Mesendoderm (in vitro differentiated cells): ENCODE results near the gene SLIT3.
A peak's percentile ranks its signal among the peaks of the same experiment; 100 is the strongest.

Source experiments
- DNase-seq: peaks from one replicate; pipeline ENCODE4 v3.0.0; 2013
- H2AK5ac ChIP-seq: 2 replicates; pipeline ENCODE4 v1.6.1; 2013; ENCODE audit warnings: low read length, inconsistent platforms
- H2BK120ac ChIP-seq: 2 replicates; pipeline ENCODE4 v1.6.1; 2013; ENCODE audit warnings: low read depth, mild to moderate bottlenecking, low read length, moderate library complexity, mixed read lengths
- H2BK15ac ChIP-seq: replicated peaks from 2 replicates; pipeline ENCODE4 v1.6.1; 2013; ENCODE audit warnings: low read depth, mild to moderate bottlenecking, moderate library complexity
- H2BK5ac ChIP-seq: 2 replicates; pipeline ENCODE4 v1.6.1; 2013; ENCODE audit warnings: low read length, inconsistent platforms
- H3K18ac ChIP-seq: 2 replicates; pipeline ENCODE4 v1.6.1; 2013; ENCODE audit warnings: mild to moderate bottlenecking, low read length, mixed read lengths
- H3K23ac ChIP-seq: one replicate; pipeline ENCODE4 v1.6.1; 2013; ENCODE audit warnings: low read length
- H3K27ac ChIP-seq: 2 replicates; pipeline ENCODE4 v1.5.1; 2013; ENCODE audit warnings: low read depth, mild to moderate bottlenecking, inconsistent platforms, low read length, moderate library complexity
- H3K27me3 ChIP-seq: 2 replicates; pipeline ENCODE4 v1.6.1; 2013; ENCODE audit warnings: low read length, control low read depth, mild to moderate bottlenecking, inconsistent platforms; ENCODE audit not compliant: insufficient read depth, poor library complexity
- H3K36me3 ChIP-seq: 2 replicates; pipeline ENCODE4 v1.6.1; 2013; ENCODE audit warnings: low read length, inconsistent platforms; ENCODE audit not compliant: control insufficient read depth, insufficient read depth
- H3K4ac ChIP-seq: one replicate; pipeline ENCODE4 v1.6.1; 2013; ENCODE audit warnings: low read depth, mild to moderate bottlenecking, low read length, moderate library complexity
- H3K4me1 ChIP-seq: 2 replicates; pipeline ENCODE4 v1.6.1; 2013; ENCODE audit warnings: low read depth, low read length, inconsistent platforms; ENCODE audit not compliant: control insufficient read depth
- H3K4me2 ChIP-seq: 2 replicates; pipeline ENCODE4 v1.6.1; 2013; ENCODE audit warnings: low read length
- H3K4me3 ChIP-seq: 2 replicates; pipeline ENCODE4 v1.5.1; 2013; ENCODE audit warnings: mild to moderate bottlenecking, low read length
- H3K56ac ChIP-seq: one replicate; pipeline ENCODE4 v1.6.1; 2013; ENCODE audit warnings: low read length
- H3K79me1 ChIP-seq: 2 replicates; pipeline ENCODE4 v1.6.1; 2013; ENCODE audit warnings: low read length, inconsistent platforms
- H3K79me2 ChIP-seq: 2 replicates; pipeline ENCODE4 v1.6.1; 2013; ENCODE audit warnings: mild to moderate bottlenecking, low read length; ENCODE audit not compliant: control insufficient read depth, insufficient read depth
- H3K9ac ChIP-seq: 2 replicates; pipeline ENCODE4 v1.6.1; 2013; ENCODE audit warnings: low read length, inconsistent platforms
- H4K5ac ChIP-seq: one replicate; pipeline ENCODE4 v1.6.1; 2013; ENCODE audit warnings: low read length
- H4K8ac ChIP-seq: one replicate; pipeline ENCODE4 v1.6.1; 2013; ENCODE audit warnings: low read depth, mild to moderate bottlenecking, control low read depth, low read length, moderate library complexity
- WGBS: extraction: QIAGEN DNeasy Blood & Tissue Kit; methylation state at CpG from one replicate; pipeline ENCODE4 v1.1.7; 2013; ENCODE audit warnings: low lambda C conversion rate, missing lambda C conversion rate; ENCODE audit not compliant: insufficient coverage; ENCODE audit errors: extremely low coverage; 5-methylcytosine and 5-hydroxymethylcytosine counted together

The SLIT3 gene

DNA sequence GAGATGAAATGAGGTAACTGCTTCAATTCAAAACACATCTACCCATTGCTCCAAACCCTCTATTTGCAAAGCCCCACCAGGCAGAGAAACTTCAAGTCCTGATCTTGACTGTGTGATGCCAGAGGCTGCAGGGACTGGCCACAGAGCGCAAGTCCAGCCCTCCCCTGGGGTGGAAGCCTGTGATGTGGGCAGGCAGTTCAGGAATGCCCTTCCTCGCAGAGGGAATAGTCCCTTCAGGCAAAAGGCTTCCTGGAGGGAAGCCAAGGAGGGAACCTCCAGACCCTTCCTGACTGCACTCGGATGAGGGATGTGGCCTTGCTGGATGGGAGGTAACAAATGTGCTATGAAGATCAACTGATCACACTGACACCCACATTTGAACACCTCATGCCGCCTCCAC, 131.2 kb downstream of the SLIT3 start:
- no peaks in the 10 kb centered on the region for H3K36me3 ChIP-seq
- no peak overlapping the region for H3K4ac ChIP-seq
- H3K27me3 ChIP-seq, result no peaks in the 10 kb centered on the region
- H3K56ac ChIP-seq, result no peak overlapping the region
- WGBS, result no CpG with 5 or more reads among the region's 4 CpGs
- no peak overlapping the region for H4K5ac ChIP-seq
- no peak overlapping the region for H3K4me2 ChIP-seq
- DNase-seq, result peak; percentile 55
- no peak overlapping the region for H4K8ac ChIP-seq
- H3K9ac ChIP-seq, result no peak overlapping the region
- peaks cover 5% of the 10 kb centered on the region for H3K4me1 ChIP-seq
- no peaks in the 10 kb centered on the region for H3K79me2 ChIP-seq
- no peak overlapping the region for H2BK15ac ChIP-seq
- no peak overlapping the region for H2BK120ac ChIP-seq
- no peak overlapping the region for H3K4me3 ChIP-seq
- no peaks in the 10 kb centered on the region for H3K79me1 ChIP-seq
- no peak overlapping the region for H3K27ac ChIP-seq
- no peak overlapping the region for H2AK5ac ChIP-seq
- H3K23ac ChIP-seq, result no peak overlapping the region
- no peak overlapping the region for H2BK5ac ChIP-seq
- H3K18ac ChIP-seq, result no peak overlapping the region

DNA sequence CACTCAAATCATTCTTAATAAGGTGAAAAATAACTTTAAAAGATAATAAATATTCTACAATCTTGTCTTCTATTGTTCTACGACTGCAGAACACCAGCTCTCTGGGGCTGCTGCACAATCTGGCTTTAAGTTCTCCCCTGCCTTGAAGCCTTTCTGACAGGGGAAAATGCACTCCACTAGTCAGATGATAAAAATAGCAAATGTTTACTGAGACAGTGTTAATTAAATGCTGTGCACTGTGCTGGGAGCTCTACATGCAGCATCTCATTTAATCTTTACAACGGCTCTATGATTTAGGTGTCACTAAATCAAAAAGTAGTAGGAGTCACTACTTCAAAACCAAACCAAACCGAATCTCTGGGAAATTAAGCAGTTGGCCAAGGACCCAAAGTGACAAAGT, 132.7 kb downstream of the SLIT3 start:
- no peak overlapping the region for H3K27ac ChIP-seq
- no peak overlapping the region for H3K9ac ChIP-seq
- WGBS, result no CpG with 5 or more reads among the region's 3 CpGs

DNA sequence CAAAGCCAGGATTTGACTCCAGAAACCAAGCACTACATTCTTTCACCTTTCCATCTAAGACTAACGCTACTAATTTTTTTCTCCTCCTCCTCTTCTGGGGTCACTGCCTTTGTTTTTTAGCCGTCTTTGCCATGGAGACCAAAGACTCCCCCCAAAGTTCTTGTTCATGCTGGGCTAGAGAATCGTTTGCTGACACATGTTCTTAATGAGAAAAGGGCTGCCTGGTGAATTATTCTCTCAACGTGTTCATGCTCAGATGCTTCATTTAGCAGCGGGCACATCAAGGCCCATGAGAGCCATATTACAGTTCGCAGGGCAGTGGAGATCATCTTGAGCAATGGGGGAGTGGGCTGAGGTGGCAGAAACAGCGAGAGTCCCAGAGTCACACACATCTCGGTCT, 134.9 kb downstream of the SLIT3 start:
- no peaks in the 10 kb centered on the region for H3K4me1 ChIP-seq
- H2BK120ac ChIP-seq, result no peak overlapping the region
- H3K9ac ChIP-seq, result no peak overlapping the region
- no peaks in the 10 kb centered on the region for H3K79me1 ChIP-seq
- no peak overlapping the region for H3K27ac ChIP-seq
- WGBS, result no CpG with 5 or more reads among the region's 8 CpGs
- no peaks in the 10 kb centered on the region for H3K27me3 ChIP-seq
- no peaks in the 10 kb centered on the region for H3K79me2 ChIP-seq
- H3K4ac ChIP-seq, result no peak overlapping the region
- no peak for DNase-seq
- H3K56ac ChIP-seq, result no peak overlapping the region
- H3K36me3 ChIP-seq, result no peaks in the 10 kb centered on the region
- H4K5ac ChIP-seq, result no peak overlapping the region
- H2BK15ac ChIP-seq, result no peak overlapping the region
- H3K4me2 ChIP-seq, result no peak overlapping the region
- H4K8ac ChIP-seq, result no peak overlapping the region
- no peak overlapping the region for H3K4me3 ChIP-seq
- no peak overlapping the region for H2BK5ac ChIP-seq
- H2AK5ac ChIP-seq, result no peak overlapping the region
- no peak overlapping the region for H3K23ac ChIP-seq
- H3K18ac ChIP-seq, result no peak overlapping the region

More for the DNA sequence above, 132.7 kb downstream of the SLIT3 start:
- H3K4me1 ChIP-seq, result peaks cover 5% of the 10 kb centered on the region
- no peak overlapping the region for H2BK5ac ChIP-seq
- H3K4me3 ChIP-seq, result no peak overlapping the region
- no peak overlapping the region for H3K4ac ChIP-seq
- no peak overlapping the region for H2AK5ac ChIP-seq
- no peak for DNase-seq
- no peak overlapping the region for H4K8ac ChIP-seq
- no peak overlapping the region for H3K56ac ChIP-seq
- H2BK15ac ChIP-seq, result no peak overlapping the region
- H3K79me1 ChIP-seq, result no peaks in the 10 kb centered on the region
- no peaks in the 10 kb centered on the region for H3K79me2 ChIP-seq
- no peak overlapping the region for H3K4me2 ChIP-seq
- no peaks in the 10 kb centered on the region for H3K36me3 ChIP-seq
- no peak overlapping the region for H3K23ac ChIP-seq
- no peak overlapping the region for H4K5ac ChIP-seq
- H2BK120ac ChIP-seq, result no peak overlapping the region
- H3K18ac ChIP-seq, result no peak overlapping the region
- no peaks in the 10 kb centered on the region for H3K27me3 ChIP-seq

DNA sequence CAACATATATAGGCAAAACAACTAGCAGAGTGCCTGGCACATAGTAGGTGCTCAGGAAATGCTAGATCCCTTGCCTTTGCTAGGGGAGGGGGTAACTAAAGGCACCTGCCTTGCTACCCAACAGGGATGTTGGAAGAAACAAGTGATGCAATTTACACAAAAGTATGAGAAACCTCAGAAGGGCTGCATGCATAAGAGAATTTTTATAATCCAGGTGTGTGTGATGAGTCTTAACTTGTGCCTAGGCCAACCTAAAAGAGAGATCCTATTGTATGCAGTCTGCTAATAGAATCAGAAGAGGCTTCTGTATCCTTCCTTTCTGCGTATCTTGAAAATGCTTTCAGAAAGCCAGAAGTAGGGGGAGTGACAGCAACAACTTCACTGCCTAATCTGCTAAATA, 135.9 kb downstream of the SLIT3 start:
- Histone ChIP-seq H3K79me1 (no peaks in the 10 kb centered on the region), H3K27ac (no peak overlapping the region), H2BK120ac (no peak overlapping the region), H3K9ac (no peak overlapping the region), H2BK15ac (no peak overlapping the region), H3K23ac (no peak overlapping the region), H3K18ac (no peak overlapping the region), H4K8ac (no peak overlapping the region), H2AK5ac (no peak overlapping the region), H3K36me3 (no peaks in the 10 kb centered on the region), H3K4me2 (no peak overlapping the region), H3K4ac (no peak overlapping the region), H2BK5ac (no peak overlapping the region), H4K5ac (no peak overlapping the region), H3K27me3 (no peaks in the 10 kb centered on the region), H3K4me3 (no peak overlapping the region), H3K4me1 (no peaks in the 10 kb centered on the region), H3K79me2 (no peaks in the 10 kb centered on the region), H3K56ac (no peak overlapping the region)
- WGBS, result no CpG with 5 or more reads among the region's 1 CpG
- no peak for DNase-seq

DNA sequence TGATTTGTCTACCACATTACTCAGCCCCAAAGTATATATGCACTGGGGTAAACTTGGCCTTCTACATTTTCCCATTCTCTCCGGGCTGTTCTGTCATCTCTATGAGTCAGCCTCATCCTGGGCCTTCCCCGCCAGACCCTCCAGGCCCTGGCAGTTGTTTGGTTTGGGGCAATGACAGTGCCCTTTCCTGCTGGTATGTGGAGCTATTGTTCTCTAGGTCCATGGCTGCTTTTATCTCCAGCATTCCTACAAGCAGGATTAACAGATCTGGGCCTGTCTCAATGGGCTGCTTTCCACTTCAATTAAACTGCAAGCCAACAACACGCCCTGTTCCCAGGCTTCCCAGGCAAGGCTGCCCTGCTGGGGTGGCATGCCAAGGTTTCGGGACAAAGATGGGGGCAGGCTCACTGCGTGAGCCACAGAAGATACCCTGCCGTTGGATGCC, 136.4 kb downstream of the SLIT3 start:
- Histone ChIP-seq H3K56ac (no peak overlapping the region), H3K27me3 (no peaks in the 10 kb centered on the region), H3K27ac (no peak overlapping the region), H3K36me3 (no peaks in the 10 kb centered on the region), H3K79me1 (no peaks in the 10 kb centered on the region), H3K18ac (no peak overlapping the region), H2BK15ac (no peak overlapping the region), H2BK5ac (no peak overlapping the region), H2AK5ac (no peak overlapping the region), H3K79me2 (no peaks in the 10 kb centered on the region), H3K4ac (no peak overlapping the region), H4K8ac (no peak overlapping the region), H4K5ac (no peak overlapping the region), H3K4me2 (no peak overlapping the region), H3K23ac (no peak overlapping the region), H3K4me1 (no peaks in the 10 kb centered on the region), H3K9ac (no peak overlapping the region), H3K4me3 (no peak overlapping the region), H2BK120ac (no peak overlapping the region)
- no CpG with 5 or more reads among the region's 6 CpGs for WGBS
- peak; percentile 95 for DNase-seq

DNA sequence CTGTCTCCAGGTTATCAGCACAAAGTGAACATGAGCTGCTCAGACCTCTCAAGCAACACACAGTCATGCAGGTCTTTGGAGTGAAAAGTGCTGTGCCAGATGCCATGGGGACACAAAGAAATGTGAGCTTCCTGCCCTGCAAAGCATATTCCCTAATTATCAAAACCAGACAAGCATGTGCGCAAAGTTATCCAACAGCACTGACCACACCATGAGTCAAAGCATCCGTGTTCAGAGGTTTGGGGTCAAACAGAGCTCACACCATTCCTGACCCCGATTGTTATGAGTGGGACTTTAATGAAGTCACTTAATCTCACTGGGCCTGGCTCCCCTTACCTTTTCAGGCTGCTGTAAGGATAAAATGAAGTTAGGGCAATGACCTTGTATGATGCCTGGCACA, 138.5 kb downstream of the SLIT3 start:
- Histone ChIP-seq H3K4ac (no peak overlapping the region), H3K18ac (no peak overlapping the region), H3K36me3 (no peaks in the 10 kb centered on the region), H2BK15ac (no peak overlapping the region), H3K4me2 (no peak overlapping the region), H4K8ac (no peak overlapping the region), H2AK5ac (no peak overlapping the region), H3K27me3 (no peaks in the 10 kb centered on the region), H3K23ac (no peak overlapping the region), H3K27ac (no peak overlapping the region), H4K5ac (no peak overlapping the region), H2BK5ac (no peak overlapping the region), H3K9ac (no peak overlapping the region), H3K4me3 (no peak overlapping the region), H3K79me1 (no peaks in the 10 kb centered on the region), H3K4me1 (no peaks in the 10 kb centered on the region), H3K56ac (no peak overlapping the region), H2BK120ac (no peak overlapping the region), H3K79me2 (no peaks in the 10 kb centered on the region)
- DNase-seq, result no peak
- WGBS, result no CpG with 5 or more reads among the region's 3 CpGs
